Neutrophil (primary cell): ENCODE results near the gene BARX2.

Source experiments
- H3K27ac ChIP-seq: fragments of 200-600 bp; sonication (generic); 2 replicates; pipeline ENCODE4 v1.5.1; 2016; ENCODE audit warnings: mild to moderate bottlenecking, moderate library complexity
- H3K27me3 ChIP-seq: fragments of 200-600 bp; sonication (generic); 2 replicates; pipeline ENCODE4 v1.6.0; 2016; ENCODE audit warnings: mild to moderate bottlenecking
- H3K36me3 ChIP-seq: fragments of 200-600 bp; sonication (generic); 2 replicates; pipeline ENCODE4 v1.5.1; 2017
- H3K4me1 ChIP-seq, 2 experiments: fragments of 200-600 bp in 1 of 2; sonication (generic) in 1 of 2; 1 replicate in 1 of 2; 2 replicates in 1 of 2; pipeline versions ENCODE4 v1.5.1 to v1.6.1; 2013 to 2016; ENCODE audit warnings: low read depth in 1 of 2, low read length in 1 of 2, mild to moderate bottlenecking in 1 of 2, moderate library complexity in 1 of 2; ENCODE audit not compliant: control insufficient read depth in 1 of 2, insufficient read depth in 1 of 2
- H3K4me3 ChIP-seq, 2 experiments: fragments of 200-600 bp in 1 of 2; sonication (generic) in 1 of 2; 1 replicate in 1 of 2; 2 replicates in 1 of 2; pipeline ENCODE4 v1.5.1; 2013 to 2016; ENCODE audit warnings: low read depth in 1 of 2, low read length in 1 of 2, mild to moderate bottlenecking in 1 of 2, moderate library complexity in 1 of 2
- H3K9me3 ChIP-seq: fragments of 200-600 bp; sonication (generic); 2 replicates; pipeline ENCODE4 v1.5.1; 2016
- CTCF ChIP-seq: fragments of 200-600 bp; sonication (generic); IDR thresholded peaks from 2 replicates; pipeline ENCODE4 v1.5.1; 2016; ENCODE audit warnings: antibody characterized with exemption

The BARX2 gene

DNA sequence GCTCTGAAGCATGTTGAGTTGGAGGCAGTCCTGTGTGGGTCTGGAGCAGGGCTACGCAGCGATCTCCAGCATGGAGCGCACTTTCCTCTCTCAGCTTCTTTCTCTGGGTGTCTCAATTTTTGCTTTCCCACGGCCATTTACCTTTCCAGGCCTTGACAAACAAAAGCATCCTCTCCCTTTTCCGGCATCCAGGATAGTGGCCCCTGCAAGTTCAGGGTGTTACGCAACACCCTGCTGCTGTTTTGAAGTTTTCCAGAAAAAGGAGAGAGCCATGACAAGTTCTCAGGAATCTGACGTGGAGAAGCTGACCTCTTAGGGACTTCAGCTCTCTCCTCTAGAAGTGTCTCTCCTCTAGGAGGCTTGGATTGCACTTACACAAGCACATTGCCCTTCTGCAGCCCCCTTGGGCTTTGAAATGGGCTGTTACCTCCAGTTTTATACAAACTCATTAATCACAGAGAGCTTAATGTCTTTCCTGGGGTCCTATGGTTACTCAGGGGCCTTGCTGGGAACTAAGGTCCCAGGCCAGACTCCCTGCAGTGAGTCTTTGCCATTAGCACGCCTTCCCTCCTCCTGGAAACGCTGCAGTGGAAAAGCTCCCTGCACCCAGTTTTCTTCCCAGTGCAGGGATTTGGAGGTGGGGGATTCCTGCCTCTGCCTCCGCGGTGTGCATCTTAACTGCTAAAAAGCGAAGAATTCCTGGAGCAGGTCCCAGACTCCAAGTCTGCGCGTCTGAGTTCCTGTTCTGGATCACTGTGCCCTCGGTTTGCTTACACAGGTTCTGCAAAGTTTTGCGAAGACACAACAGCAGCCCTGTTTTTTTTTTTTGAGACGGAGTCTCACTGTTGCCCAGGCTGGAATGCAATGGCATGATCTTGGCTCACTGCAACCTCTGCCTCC, 80.4 kb downstream of the BARX2 start:
- no peak for TF ChIP-seq CTCF
- Histone ChIP-seq H3K9me3 (no peaks in the 10 kb centered on the region), H3K4me1 (no peaks in the 10 kb centered on the region), H3K27me3 (no peaks in the 10 kb centered on the region), H3K27ac (no peak overlapping the region), H3K4me3 (no peak overlapping the region), H3K36me3 (no peaks in the 10 kb centered on the region)

GRCh38 chr11:129457321-129457720, 81.7 kb downstream of the BARX2 start:
- Histone ChIP-seq H3K4me3 (no peak overlapping the region), H3K4me1 (no peaks in the 10 kb centered on the region), H3K27me3 (no peaks in the 10 kb centered on the region), H3K27ac (no peak overlapping the region), H3K36me3 (no peaks in the 10 kb centered on the region), H3K9me3 (no peaks in the 10 kb centered on the region)
- TF ChIP-seq CTCF, result no peak

DNA sequence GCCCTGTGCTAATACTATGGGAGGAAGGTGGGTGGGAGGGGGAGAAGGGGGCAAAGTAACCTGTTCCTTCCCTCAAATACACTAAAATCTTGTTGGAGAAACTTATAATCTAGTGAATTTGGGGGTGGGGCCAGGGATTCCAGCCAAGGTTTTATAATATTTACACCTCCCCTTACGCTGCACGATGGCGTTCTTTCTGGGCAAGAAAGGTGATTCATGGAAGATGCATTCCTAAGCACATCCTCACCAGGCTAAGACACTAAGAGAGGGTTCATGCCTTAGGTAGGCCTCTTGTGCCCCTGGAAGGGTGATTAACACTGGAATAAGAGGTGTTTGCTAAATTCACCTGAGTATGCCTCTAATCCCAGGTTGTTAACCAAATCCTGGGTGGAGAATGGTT, 82.6 kb downstream of the BARX2 start:
- Histone ChIP-seq H3K27me3 (no peaks in the 10 kb centered on the region), H3K9me3 (no peaks in the 10 kb centered on the region), H3K4me3 (no peak overlapping the region), H3K27ac (no peak overlapping the region), H3K4me1 (no peaks in the 10 kb centered on the region), H3K36me3 (no peaks in the 10 kb centered on the region)
- TF ChIP-seq CTCF, result no peak

DNA sequence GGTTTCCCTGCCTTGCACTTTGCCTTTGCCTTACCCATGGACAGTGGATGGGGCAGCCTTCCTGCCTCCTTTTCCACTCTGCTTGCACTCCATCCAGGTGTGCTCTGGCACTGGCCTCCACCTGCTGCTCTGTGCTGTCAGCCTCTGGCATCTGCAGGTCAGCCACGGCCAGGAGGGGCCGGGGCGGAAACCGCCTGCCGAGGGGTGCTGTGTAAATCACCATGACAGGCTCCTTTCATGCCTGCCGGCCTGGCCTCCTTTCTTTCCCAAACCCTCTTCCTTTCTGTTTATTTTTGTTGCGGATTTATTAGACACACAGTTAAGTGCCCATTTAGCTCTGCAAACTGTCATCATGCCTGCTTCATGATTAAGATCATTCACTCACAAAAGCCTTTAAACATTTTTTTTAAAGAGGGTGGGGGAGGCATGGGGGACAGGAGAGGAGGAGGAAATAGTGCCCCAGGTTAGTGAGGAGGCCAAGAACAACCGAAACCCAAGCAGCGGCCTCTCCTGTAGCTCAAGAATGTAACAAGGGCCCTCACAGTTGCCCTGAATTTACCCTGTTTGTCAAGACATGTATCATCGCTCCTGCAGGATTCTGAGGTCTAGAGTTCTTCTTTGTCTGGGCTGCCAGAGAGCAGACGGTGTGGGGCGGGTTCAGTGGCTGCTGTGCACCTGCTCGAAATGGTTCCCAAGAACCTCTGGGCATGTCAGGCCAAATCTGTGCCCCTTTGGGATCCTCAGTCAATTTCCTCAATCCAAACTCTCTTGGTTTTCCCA, 83.3 kb downstream of the BARX2 start:
- H3K4me1 ChIP-seq, result no peaks in the 10 kb centered on the region

GRCh38 chr11:129460714-129461113, 85.1 kb downstream of the BARX2 start:
- H3K4me1 ChIP-seq, result no peaks in the 10 kb centered on the region
- no peaks in the 10 kb centered on the region for H3K27me3 ChIP-seq
- H3K9me3 ChIP-seq, result no peaks in the 10 kb centered on the region
- no peak overlapping the region for H3K27ac ChIP-seq
- TF ChIP-seq CTCF, result no peak
- no peaks in the 10 kb centered on the region for H3K36me3 ChIP-seq
- no peak overlapping the region for H3K4me3 ChIP-seq

More for the DNA sequence above, 83.3 kb downstream of the BARX2 start:
- H3K27ac ChIP-seq, result no peak overlapping the region
- no peak overlapping the region for H3K4me3 ChIP-seq
- TF ChIP-seq CTCF, result no peak
- no peaks in the 10 kb centered on the region for H3K27me3 ChIP-seq
- no peaks in the 10 kb centered on the region for H3K9me3 ChIP-seq
- no peaks in the 10 kb centered on the region for H3K36me3 ChIP-seq
